ENCODE data around the gene TAF11.
A peak's percentile ranks its signal among the peaks of the same experiment; 100 is the strongest.
"Not testable (repeated sequence)": the region's sequence is repeated elsewhere in the genome, so short reads cannot be mapped to it uniquely, and the experiment has no call there.

TAF11 gene

GRCh38 chr6:34904990-34905613, 17.3 kb upstream of the TAF11 start:
- DNase-seq: no peak

GRCh38 chr6:34901930-34902329, 14.1 kb upstream of the TAF11 start:
- DNase-seq: no peak

GRCh38 chr6:34900321-34901031, 12.6 kb upstream of the TAF11 start:
- DNase-seq: no peak

- not testable (repeated sequence) for DNase-seq
Measured at GRCh38 chr6:34899748-34900147, 11.9 kb upstream of the TAF11 start.

- no peak for DNase-seq
Measured at GRCh38 chr6:34897716-34898115, 9.9 kb upstream of the TAF11 start.

- no peak for DNase-seq
Measured at GRCh38 chr6:34897130-34897529, 9.3 kb upstream of the TAF11 start.

GRCh38 chr6:34894693-34895092, 6.9 kb upstream of the TAF11 start:
- no peak for DNase-seq

GRCh38 chr6:34891296-34891695, 3.5 kb upstream of the TAF11 start:
- no peak for DNase-seq

- DNase-seq: no peak
Measured at GRCh38 chr6:34890533-34890925, 2.7 kb upstream of the TAF11 start.

GRCh38 chr6:34888874-34889555, 1.2 kb upstream of the TAF11 start, which contains the start of gene ANKS1A:
Gene ANKS1A, plus strand, starts transcription at chr6:34889255. Its CDS starts 148 bp downstream, at chr6:34889403.
- peak; percentile 72 for DNase-seq

- peak; percentile 58 for DNase-seq
Measured at GRCh38 chr6:34888514-34888856, 643 bp upstream of the TAF11 start.

GRCh38 chr6:34885837-34886236, 2.0 kb downstream of the TAF11 start:
- not testable (repeated sequence) for DNase-seq

GRCh38 chr6:34884996-34885395, 2.8 kb downstream of the TAF11 start:
- DNase-seq: no peak

GRCh38 chr6:34884073-34884472, 3.8 kb downstream of the TAF11 start:
- not testable (repeated sequence) for DNase-seq

GRCh38 chr6:34877869-34878485, 9.9 kb downstream of the TAF11 start:
- DNase-seq: no peak

- no peak for DNase-seq
Measured at GRCh38 chr6:34877259-34877658, 10.6 kb downstream of the TAF11 start.

- no peak for DNase-seq
Measured at GRCh38 chr6:34876472-34876871, 11.4 kb downstream of the TAF11 start.

GRCh38 chr6:34875292-34876213, 12.3 kb downstream of the TAF11 start:
- no peak for DNase-seq

- DNase-seq: no peak
Measured at GRCh38 chr6:34872332-34872731, 15.5 kb downstream of the TAF11 start.

- no peak for DNase-seq
Measured at GRCh38 chr6:34871853-34872252, 16.0 kb downstream of the TAF11 start.

- no peak for DNase-seq
Measured at GRCh38 chr6:34867484-34867883, 20.4 kb downstream of the TAF11 start.

GRCh38 chr6:34866509-34866908, 21.3 kb downstream of the TAF11 start:
- DNase-seq: no peak

- DNase-seq: no peak
Measured at GRCh38 chr6:34865107-34865506, 22.7 kb downstream of the TAF11 start.

Data from DMS79 treated with DMSO at 0.1 percent for 48 hours (cell line).